ENCODE results near the gene JARID2. TPM values are rescaled to one million over a fixed set of nuclear protein-coding genes. Genes with fewer than 3 reads are reported as not detected.

The JARID2 gene
- total RNA-seq, 1 donor from 2014 or later, result 65.6 TPM

DNA sequence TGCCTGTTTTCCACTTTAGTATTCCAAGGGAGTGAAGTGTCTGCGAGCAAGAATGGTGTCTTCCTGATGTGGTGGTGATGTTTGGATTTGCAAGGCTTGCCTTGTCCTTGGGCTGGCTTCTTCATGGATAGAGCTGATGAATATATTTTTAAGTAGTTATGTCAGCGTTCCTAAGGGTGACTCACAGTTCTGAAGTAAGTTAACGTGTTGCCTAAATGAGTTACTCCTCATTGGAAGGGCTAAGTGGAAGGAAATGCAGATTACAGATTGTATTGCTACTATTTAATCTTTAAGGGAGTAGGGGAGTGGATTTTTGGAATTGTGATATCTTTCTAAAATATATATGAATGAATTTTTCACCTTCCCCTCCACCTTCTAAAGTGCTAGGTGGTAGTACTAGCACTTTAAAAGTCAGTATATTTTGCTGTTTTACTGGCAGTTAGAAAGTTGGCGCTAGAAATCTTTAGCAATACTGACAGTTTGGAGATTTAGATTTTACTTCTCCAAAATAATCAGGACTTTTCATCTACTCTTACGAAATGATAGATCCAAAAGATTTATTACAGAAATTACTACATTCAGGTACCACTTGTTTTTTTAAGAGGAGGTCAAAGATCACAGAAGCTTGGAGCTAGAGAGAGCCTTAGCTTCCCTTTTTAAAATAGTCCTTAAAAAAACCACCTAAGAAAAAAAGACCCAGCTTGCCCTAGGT is 197.4 kb downstream of the JARID2 start:
- no peak for DNase-seq (ENCODE audit: low spot score, unreplicated experiment)
- no peak overlapping the region for H3K4me3 Mint-ChIP-seq (ENCODE audit: low read depth)
- H3K27me3 Mint-ChIP-seq, result no peaks in the 10 kb centered on the region
- H3K9me3 Mint-ChIP-seq (ENCODE audit: low read depth), result no peaks in the 10 kb centered on the region
- H3K27ac Mint-ChIP-seq, result no peak overlapping the region
- TF ChIP-seq CTCF (IDR thresholded peaks at IDR 0.05; ENCODE audit: unreplicated experiment), result no peak
- no peaks in the 10 kb centered on the region for H3K36me3 Mint-ChIP-seq (ENCODE audit: insufficient read depth)
- H3K4me1 Mint-ChIP-seq (ENCODE audit: low read depth), result peaks cover 57% of the 10 kb centered on the region

DNA sequence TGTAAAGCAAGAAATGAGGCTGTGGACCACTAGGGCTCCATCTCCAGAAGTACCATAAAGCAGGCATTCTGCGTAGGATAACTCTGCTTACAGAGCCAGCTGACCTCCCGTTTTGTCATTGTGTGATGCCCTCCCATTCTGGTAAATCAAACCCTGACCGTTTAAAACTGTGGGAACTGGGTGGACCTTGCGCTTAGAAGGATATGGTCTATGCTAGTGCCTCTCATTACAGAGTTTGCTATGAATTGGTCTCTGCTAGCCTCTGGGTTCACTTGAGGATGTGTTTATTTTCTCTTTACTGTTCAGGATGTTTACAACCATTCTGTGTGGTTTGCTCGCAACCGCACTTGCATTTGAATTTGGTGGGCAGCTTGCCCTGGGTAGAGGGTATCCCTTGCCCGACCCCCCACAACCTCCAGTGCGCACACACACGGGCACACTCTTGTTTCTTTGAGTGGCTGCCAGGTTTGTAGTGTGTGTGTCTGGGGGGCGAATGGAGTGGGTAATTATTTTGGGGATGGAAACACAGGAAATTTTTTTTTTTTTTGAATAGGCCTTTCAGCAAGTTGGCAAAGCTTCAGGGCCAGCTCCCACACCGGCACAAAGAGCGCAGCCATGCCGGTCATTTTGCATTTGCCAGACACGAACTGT is 198.3 kb downstream of the JARID2 start:
- Mint-ChIP-seq H3K4me3 (ENCODE audit: low read depth) (no peak overlapping the region), H3K27ac (no peak overlapping the region), H3K4me1 (ENCODE audit: low read depth) (peaks cover 54% of the 10 kb centered on the region), H3K9me3 (ENCODE audit: low read depth) (no peaks in the 10 kb centered on the region), H3K36me3 (ENCODE audit: insufficient read depth) (no peaks in the 10 kb centered on the region), H3K27me3 (no peaks in the 10 kb centered on the region)
- TF ChIP-seq CTCF (IDR thresholded peaks at IDR 0.05; ENCODE audit: unreplicated experiment), result no peak
- DNase-seq (ENCODE audit: low spot score, unreplicated experiment), result no peak

DNA sequence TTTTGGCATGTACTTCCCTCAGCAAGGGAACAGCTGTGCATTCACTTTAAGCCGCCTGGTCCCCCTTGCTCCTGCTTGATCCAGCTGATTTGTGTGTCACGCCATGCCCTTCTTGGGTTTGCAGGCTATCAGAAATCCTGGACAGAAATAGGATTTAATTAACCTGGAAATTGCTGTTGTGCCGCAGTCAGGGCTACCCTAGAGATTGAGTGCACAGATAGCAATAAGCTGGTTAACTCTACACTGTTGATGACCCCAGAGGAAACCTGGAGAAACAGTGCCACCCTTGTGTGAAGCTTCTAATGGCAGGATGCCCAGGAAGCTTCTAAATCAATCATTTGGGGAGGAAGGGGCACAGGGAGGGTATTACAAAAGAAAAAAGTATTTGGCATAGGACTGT is 199.0 kb downstream of the JARID2 start:
- Mint-ChIP-seq H3K27me3 (no peaks in the 10 kb centered on the region), H3K36me3 (ENCODE audit: insufficient read depth) (no peaks in the 10 kb centered on the region), H3K4me3 (ENCODE audit: low read depth) (no peak overlapping the region), H3K9me3 (ENCODE audit: low read depth) (no peaks in the 10 kb centered on the region), H3K4me1 (ENCODE audit: low read depth) (peaks cover 51% of the 10 kb centered on the region), H3K27ac (peak overlapping the region; percentile 60)
- TF ChIP-seq CTCF (IDR thresholded peaks at IDR 0.05; ENCODE audit: unreplicated experiment), result peak; percentile 20
- no peak for DNase-seq (ENCODE audit: low spot score, unreplicated experiment)

DNA sequence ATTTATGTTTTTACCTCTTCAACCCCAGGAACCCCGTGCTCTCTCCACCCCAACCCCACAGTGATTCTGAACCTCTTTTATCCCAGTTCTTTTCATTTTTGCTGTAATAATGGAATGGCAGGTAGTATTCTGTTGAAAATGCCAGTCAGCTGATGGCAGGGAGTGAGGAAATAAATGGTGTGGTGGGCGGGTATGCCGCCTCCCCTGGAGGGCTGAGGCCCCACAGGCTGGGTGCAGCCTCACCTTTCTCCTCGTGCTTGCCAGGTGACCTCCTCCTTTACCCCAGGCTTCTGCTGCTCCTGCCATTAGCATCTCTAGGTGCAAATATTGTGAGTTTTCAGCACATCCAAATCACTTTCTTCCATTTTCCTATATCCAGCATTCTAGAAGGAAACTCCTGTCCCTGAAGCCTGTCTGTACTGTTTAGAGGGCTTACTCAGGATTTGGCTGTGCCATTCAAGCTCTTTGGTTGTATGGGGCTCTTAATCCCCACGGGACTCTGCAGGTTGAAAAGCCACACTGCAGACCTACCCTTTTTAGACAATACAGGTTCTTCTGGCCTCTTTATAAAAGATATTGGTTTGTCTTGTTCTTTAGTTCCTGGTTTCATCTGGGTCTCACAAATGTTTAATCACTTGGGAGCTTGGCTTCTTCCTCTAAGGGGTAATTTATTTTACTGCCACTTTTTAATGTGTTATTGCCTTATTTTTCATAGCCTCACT is 201.8 kb downstream of the JARID2 start:
- no peak for DNase-seq (ENCODE audit: low spot score, unreplicated experiment)
- H3K4me1 Mint-ChIP-seq (ENCODE audit: low read depth), result peaks cover 44% of the 10 kb centered on the region
- H3K36me3 Mint-ChIP-seq (ENCODE audit: insufficient read depth), result peaks cover 2% of the 10 kb centered on the region
- TF ChIP-seq CTCF (IDR thresholded peaks at IDR 0.05; ENCODE audit: unreplicated experiment), result no peak
- H3K9me3 Mint-ChIP-seq (ENCODE audit: low read depth), result no peaks in the 10 kb centered on the region
- no peak overlapping the region for H3K4me3 Mint-ChIP-seq (ENCODE audit: low read depth)
- no peak overlapping the region for H3K27ac Mint-ChIP-seq
- H3K27me3 Mint-ChIP-seq, result no peaks in the 10 kb centered on the region

DNA sequence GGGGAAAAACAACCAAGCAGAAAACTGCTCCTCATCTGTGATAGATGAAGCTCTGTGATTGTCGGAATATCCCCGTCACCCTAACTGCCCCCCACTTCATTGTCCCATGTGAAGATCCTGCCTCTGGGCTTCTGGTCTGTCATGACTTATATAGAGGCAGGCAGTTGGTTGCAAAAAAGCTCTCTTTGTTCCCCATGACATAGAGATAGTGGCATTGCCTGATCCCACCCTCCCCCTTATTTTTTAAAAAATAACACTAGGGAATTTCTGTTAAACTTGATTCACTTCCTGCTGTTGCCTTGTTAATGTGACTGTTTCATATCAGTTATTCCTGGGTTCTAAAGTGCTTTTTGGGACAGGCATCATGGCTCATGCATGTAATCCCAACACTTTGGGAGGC is 203.1 kb downstream of the JARID2 start:
- no peak for DNase-seq (ENCODE audit: low spot score, unreplicated experiment)
- Mint-ChIP-seq H3K4me3 (ENCODE audit: low read depth) (no peak overlapping the region), H3K27ac (no peak overlapping the region), H3K36me3 (ENCODE audit: insufficient read depth) (peaks cover 7% of the 10 kb centered on the region), H3K4me1 (ENCODE audit: low read depth) (peaks cover 35% of the 10 kb centered on the region), H3K27me3 (no peaks in the 10 kb centered on the region), H3K9me3 (ENCODE audit: low read depth) (no peaks in the 10 kb centered on the region)
- TF ChIP-seq CTCF (IDR thresholded peaks at IDR 0.05; ENCODE audit: unreplicated experiment), result no peak

Measured in progenitor cell of endocrine pancreas (in vitro differentiated cells).